HepG2 (cell line): Measurements from ENCODE around the gene SNRNP200. TPM values are rescaled to one million over a fixed set of nuclear protein-coding genes. Genes with fewer than 3 reads are reported as not detected.

ENCODE experiments used
- AKAP8 ChIP-seq: sonication (generic); formaldehyde crosslinking; IDR thresholded peaks from 2 replicates; pipeline ENCODE4 v1.5.1; 2020; ENCODE audit warnings: mild to moderate bottlenecking, missing genetic modification reagents
- ATRX ChIP-seq: sonication (generic); formaldehyde crosslinking; IDR thresholded peaks from 2 replicates; pipeline ENCODE4 v1.4.0; 2020; ENCODE audit warnings: missing genetic modification reagents, borderline replicate concordance
- CENPX ChIP-seq: sonication (generic); formaldehyde crosslinking; IDR thresholded peaks from 2 replicates; pipeline ENCODE4 v1.9.0; 2021; ENCODE audit warnings: mild to moderate bottlenecking, missing genetic modification reagents, moderate library complexity
- EEA1 ChIP-seq: sonication (generic); formaldehyde crosslinking; IDR thresholded peaks from 2 replicates; pipeline ENCODE4 v1.5.1; 2020; ENCODE audit warnings: mild to moderate bottlenecking, missing genetic modification reagents, borderline replicate concordance
- HOXA5 ChIP-seq: sonication (generic); formaldehyde crosslinking; IDR thresholded peaks from 2 replicates; pipeline ENCODE4 v1.4.0; 2020; ENCODE audit warnings: missing genetic modification reagents
- HOXD1 ChIP-seq: sonication (generic); formaldehyde crosslinking; IDR thresholded peaks from 2 replicates; pipeline ENCODE4 v1.5.0; 2020; ENCODE audit warnings: missing genetic modification reagents
- MBNL3 ChIP-seq: fragments of 250-450 bp; sonication (Bioruptor Pico); conservative IDR thresholded peaks from 2 replicates; pipeline ENCODE4 v1.8.0; 2022; ENCODE audit warnings: mild to moderate bottlenecking, inconsistent platforms
- NFRKB ChIP-seq: fragments of 450-650 bp; IDR thresholded peaks from 2 replicates; pipeline ENCODE4 v1.6.1; 2017
- POLR2A ChIP-seq, 2 experiments: IDR thresholded peaks; 2 replicates each; pipeline ENCODE4 v1.6.1; 2011; ENCODE audit warnings: low read depth in 2 of 2, low read length in 2 of 2, mild to moderate bottlenecking in 1 of 2, moderate library complexity in 1 of 2; ENCODE audit not compliant: insufficient read depth in 1 of 2
- STAG1 ChIP-seq: sonication (generic); formaldehyde crosslinking; IDR thresholded peaks from 2 replicates; pipeline ENCODE4 v1.4.0; 2020; ENCODE audit warnings: missing genetic modification reagents
- ZBTB20 ChIP-seq: sonication (generic); formaldehyde crosslinking; IDR thresholded peaks from 2 replicates; pipeline ENCODE4 v1.8.1; 2023; ENCODE audit warnings: missing genetic modification reagents, low read depth, mild to moderate bottlenecking, borderline replicate concordance
- ZKSCAN8 ChIP-seq: IDR thresholded peaks from 2 replicates; pipeline ENCODE4 v1.6.1; 2016; ENCODE audit warnings: borderline replicate concordance, missing genetic modification reagents, missing compliant biosample characterization
- ZNF230 ChIP-seq: sonication (generic); formaldehyde crosslinking; IDR thresholded peaks from 2 replicates; pipeline ENCODE4 v1.4.0; 2020; ENCODE audit warnings: mild to moderate bottlenecking, missing genetic modification reagents
- ZNF335 ChIP-seq: sonication (generic); formaldehyde crosslinking; IDR thresholded peaks from 2 replicates; pipeline ENCODE4 v1.4.0; 2020; ENCODE audit warnings: missing genetic modification reagents
- ZNF33A ChIP-seq: sonication (generic); formaldehyde crosslinking; IDR thresholded peaks from 2 replicates; pipeline ENCODE4 v1.5.1; 2020; ENCODE audit warnings: missing genetic modification reagents, mild to moderate bottlenecking, moderate library complexity, borderline replicate concordance
- polyA plus RNA-seq, 8 experiments: library from polyadenylated mRNA; depleted of rRNA in 3 of 8; stranded (reverse) in 7 of 8; unstranded in 1 of 8; fragments of >200 nt; fragmentation: Illumina TruSeq in 4 of 8; extraction: Trizol in 4 of 8; gene quantifications; 2 replicates each; pipeline versions ENCODE4 v1.2.1 to v1.2.3, GENCODE V29; 2011 to 2016; ENCODE audit warnings: low read depth in 4 of 8, missing spikeins in 1 of 8, mixed read lengths in 1 of 8; ENCODE audit not compliant: insufficient read depth in 1 of 8
- total RNA-seq, 5 experiments: library from RNA; depleted of rRNA; stranded (reverse); fragments of >200 nt; fragmentation: Illumina TruSeq; extraction: Trizol; gene quantifications; 2 replicates each; pipeline ENCODE4 v1.2.3, GENCODE V29; 2016; ENCODE audit warnings: low read depth in 1 of 5
- TF ChIP-seq, protein P1 (sequence below): IDR thresholded peaks from 2 replicates; pipeline ENCODE4 v1.6.1; 2016
- TF ChIP-seq, protein P2 (sequence below): sonication (generic); formaldehyde crosslinking; IDR thresholded peaks from 2 replicates; pipeline ENCODE4 v1.9.0; 2022; ENCODE audit warnings: low read depth, missing genetic modification reagents
- TF ChIP-seq, protein P3 (sequence below): IDR thresholded peaks from 2 replicates; pipeline ENCODE4 v1.6.1; 2016
- TF ChIP-seq, protein P4 (sequence below): sonication (generic); formaldehyde crosslinking; IDR thresholded peaks from 2 replicates; pipeline ENCODE4 v1.5.1; 2020; ENCODE audit warnings: missing genetic modification reagents, mild to moderate bottlenecking, borderline replicate concordance
- TF ChIP-seq, protein P5 (sequence below): sonication (generic); formaldehyde crosslinking; IDR thresholded peaks from 2 replicates; pipeline ENCODE4 v1.5.1; 2020; ENCODE audit warnings: mild to moderate bottlenecking, missing genetic modification reagents, moderate library complexity

Gene SNRNP200
- total and polyA plus RNA-seq, 2 of the 13 experiments (the other 11 are each of a cell fraction or from before 2014, with no cell fraction given) = 99.0 to 232 TPM

DNA sequence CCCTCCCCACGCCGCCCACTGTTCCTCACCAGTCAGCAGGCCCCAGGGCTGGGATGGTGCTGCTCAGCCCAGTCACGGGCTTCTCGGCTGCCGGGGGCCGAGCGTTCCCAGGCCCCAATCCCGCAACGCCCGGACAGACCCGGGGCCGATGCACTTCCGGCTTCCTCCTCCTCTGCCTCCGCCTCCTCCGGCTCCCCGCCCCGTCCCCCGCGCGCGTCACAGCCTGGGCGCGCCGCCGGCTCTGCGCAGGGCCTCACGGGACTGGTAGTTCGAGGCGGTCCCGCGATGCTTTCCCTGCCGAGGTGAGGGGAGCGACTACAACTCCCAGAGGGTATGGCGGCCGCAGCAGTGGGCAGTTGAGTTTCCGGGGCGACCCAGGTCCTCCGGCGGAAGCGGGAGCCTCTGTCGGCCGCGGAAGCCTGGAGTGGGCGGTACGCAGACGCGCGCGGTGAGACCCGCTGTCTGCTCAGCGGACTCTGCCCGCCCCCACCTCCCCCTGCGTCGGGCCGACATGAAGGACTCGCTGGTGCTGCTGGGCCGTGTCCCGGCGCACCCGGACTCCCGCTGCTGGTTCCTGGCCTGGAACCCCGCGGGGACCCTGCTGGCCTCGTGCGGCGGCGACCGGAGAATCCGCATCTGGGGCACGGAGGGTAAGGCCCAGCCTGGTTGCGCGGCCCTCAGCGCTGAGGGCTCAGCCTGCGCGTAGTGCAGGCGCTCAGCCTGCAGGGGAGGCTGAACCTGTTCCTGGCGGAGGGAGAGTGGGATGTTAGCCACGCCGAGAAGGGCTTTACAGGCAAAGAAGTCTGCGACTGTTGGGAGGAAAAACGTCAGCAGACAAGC is 39.3 kb downstream of the SNRNP200 start, which contains the start of the genes CIAO1 and TMEM127 (continued):
- TF ChIP-seq, protein P1, sequence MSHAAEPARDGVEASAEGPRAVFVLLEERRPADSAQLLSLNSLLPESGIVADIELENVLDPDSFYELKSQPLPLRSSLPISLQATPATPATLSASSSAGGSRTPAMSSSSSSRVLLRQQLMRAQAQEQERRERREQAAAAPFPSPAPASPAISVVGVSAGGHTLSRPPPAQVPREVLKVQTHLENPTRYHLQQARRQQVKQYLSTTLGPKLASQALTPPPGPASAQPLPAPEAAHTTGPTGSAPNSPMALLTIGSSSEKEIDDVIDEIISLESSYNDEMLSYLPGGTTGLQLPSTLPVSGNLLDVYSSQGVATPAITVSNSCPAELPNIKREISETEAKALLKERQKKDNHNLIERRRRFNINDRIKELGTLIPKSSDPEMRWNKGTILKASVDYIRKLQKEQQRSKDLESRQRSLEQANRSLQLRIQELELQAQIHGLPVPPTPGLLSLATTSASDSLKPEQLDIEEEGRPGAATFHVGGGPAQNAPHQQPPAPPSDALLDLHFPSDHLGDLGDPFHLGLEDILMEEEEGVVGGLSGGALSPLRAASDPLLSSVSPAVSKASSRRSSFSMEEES (CRISPR knock-in tag) = no peak; the same call in 1 of the 2 replicates
- peak; percentile 35 for TF ChIP-seq STAG1 (CRISPR knock-in tag)
- TF ChIP-seq HOXD1 (CRISPR knock-in tag) = peak; percentile 85; the same call in 1 of the 2 replicates
- peak; percentile 90 for TF ChIP-seq ZNF335 (CRISPR knock-in tag)
- TF ChIP-seq AKAP8 = peak; percentile 91
- TF ChIP-seq, protein P2, sequence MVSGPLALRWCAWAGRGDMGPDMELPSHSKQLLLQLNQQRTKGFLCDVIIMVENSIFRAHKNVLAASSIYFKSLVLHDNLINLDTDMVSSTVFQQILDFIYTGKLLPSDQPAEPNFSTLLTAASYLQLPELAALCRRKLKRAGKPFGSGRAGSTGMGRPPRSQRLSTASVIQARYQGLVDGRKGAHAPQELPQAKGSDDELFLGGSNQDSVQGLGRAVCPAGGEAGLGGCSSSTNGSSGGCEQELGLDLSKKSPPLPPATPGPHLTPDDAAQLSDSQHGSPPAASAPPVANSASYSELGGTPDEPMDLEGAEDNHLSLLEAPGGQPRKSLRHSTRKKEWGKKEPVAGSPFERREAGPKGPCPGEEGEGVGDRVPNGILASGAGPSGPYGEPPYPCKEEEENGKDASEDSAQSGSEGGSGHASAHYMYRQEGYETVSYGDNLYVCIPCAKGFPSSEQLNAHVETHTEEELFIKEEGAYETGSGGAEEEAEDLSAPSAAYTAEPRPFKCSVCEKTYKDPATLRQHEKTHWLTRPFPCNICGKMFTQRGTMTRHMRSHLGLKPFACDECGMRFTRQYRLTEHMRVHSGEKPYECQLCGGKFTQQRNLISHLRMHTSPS (CRISPR knock-in tag) = peak; percentile 70; the same call in 1 of the 2 replicates
- peak in 1 of 2 experiments; percentile 84; a peak in 2 of 4 replicates for TF ChIP-seq POLR2A (IDR thresholded peaks at IDR 0.05; ENCODE audit: insufficient read depth in 1 of 2, low read depth in 2 of 2, low read length in 2 of 2)
- TF ChIP-seq ZNF230 (CRISPR knock-in tag) = peak; percentile 96
- TF ChIP-seq ZKSCAN8 = peak; percentile 84; the same call in 1 of the 2 replicates
- TF ChIP-seq HOXA5 (CRISPR knock-in tag) = peak; percentile 77
- TF ChIP-seq CENPX = no peak
- peak; percentile 62 for TF ChIP-seq ZBTB20
- TF ChIP-seq NFRKB = no peak
- TF ChIP-seq, protein P3, sequence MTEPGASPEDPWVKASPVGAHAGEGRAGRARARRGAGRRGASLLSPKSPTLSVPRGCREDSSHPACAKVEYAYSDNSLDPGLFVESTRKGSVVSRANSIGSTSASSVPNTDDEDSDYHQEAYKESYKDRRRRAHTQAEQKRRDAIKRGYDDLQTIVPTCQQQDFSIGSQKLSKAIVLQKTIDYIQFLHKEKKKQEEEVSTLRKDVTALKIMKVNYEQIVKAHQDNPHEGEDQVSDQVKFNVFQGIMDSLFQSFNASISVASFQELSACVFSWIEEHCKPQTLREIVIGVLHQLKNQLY (CRISPR knock-in tag) = no peak; the same call in 1 of the 2 replicates
- TF ChIP-seq EEA1 = 0 out of 2 replicates have a peak, but pooled peaks have one; percentile 68
- TF ChIP-seq, protein P4, sequence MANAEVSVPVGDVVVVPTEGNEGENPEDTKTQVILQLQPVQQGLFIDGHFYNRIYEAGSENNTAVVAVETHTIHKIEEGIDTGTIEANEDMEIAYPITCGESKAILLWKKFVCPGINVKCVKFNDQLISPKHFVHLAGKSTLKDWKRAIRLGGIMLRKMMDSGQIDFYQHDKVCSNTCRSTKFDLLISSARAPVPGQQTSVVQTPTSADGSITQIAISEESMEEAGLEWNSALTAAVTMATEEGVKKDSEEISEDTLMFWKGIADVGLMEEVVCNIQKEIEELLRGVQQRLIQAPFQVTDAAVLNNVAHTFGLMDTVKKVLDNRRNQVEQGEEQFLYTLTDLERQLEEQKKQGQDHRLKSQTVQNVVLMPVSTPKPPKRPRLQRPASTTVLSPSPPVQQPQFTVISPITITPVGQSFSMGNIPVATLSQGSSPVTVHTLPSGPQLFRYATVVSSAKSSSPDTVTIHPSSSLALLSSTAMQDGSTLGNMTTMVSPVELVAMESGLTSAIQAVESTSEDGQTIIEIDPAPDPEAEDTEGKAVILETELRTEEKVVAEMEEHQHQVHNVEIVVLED (CRISPR knock-in tag) = peak; percentile 97
- TF ChIP-seq, protein P5, sequence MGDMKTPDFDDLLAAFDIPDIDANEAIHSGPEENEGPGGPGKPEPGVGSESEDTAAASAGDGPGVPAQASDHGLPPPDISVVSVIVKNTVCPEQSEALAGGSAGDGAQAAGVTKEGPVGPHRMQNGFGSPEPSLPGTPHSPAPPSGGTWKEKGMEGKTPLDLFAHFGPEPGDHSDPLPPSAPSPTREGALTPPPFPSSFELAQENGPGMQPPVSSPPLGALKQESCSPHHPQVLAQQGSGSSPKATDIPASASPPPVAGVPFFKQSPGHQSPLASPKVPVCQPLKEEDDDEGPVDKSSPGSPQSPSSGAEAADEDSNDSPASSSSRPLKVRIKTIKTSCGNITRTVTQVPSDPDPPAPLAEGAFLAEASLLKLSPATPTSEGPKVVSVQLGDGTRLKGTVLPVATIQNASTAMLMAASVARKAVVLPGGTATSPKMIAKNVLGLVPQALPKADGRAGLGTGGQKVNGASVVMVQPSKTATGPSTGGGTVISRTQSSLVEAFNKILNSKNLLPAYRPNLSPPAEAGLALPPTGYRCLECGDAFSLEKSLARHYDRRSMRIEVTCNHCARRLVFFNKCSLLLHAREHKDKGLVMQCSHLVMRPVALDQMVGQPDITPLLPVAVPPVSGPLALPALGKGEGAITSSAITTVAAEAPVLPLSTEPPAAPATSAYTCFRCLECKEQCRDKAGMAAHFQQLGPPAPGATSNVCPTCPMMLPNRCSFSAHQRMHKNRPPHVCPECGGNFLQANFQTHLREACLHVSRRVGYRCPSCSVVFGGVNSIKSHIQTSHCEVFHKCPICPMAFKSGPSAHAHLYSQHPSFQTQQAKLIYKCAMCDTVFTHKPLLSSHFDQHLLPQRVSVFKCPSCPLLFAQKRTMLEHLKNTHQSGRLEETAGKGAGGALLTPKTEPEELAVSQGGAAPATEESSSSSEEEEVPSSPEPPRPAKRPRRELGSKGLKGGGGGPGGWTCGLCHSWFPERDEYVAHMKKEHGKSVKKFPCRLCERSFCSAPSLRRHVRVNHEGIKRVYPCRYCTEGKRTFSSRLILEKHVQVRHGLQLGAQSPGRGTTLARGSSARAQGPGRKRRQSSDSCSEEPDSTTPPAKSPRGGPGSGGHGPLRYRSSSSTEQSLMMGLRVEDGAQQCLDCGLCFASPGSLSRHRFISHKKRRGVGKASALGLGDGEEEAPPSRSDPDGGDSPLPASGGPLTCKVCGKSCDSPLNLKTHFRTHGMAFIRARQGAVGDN = peak; percentile 96
- no peak for TF ChIP-seq ATRX (CRISPR knock-in tag)
- TF ChIP-seq ZNF33A (CRISPR knock-in tag) = peak; percentile 25; the same call in 1 of the 2 replicates
- no peak for TF ChIP-seq MBNL3
